RPMI8226 (cell line): Measurements from ENCODE around the gene ELMOD2.
"Not testable (repeated sequence)": the region's sequence is repeated elsewhere in the genome, so short reads cannot be mapped to it uniquely, and the experiment has no call there.

Experiments
- DNase-seq: peaks from one replicate; pipeline ENCODE4 v3.0.0-alpha.2; 2015

ELMOD2 gene

GRCh38 chr4:140523857-140524742 is at the start of gene ELMOD2:
ELMOD2 (plus strand) TSS chr4:140524168; CDS start chr4:140525429, 1,261 bp downstream.
- peak; percentile 97 for DNase-seq

GRCh38 chr4:140483445-140483844 is 40.5 kb upstream of the ELMOD2 start:
- DNase-seq = no peak

GRCh38 chr4:140485939-140486338 is 38.0 kb upstream of the ELMOD2 start:
- DNase-seq = no peak

GRCh38 chr4:140497405-140497746 is 26.6 kb upstream of the ELMOD2 start:
- DNase-seq = no peak

GRCh38 chr4:140497747-140498636 is 26.0 kb upstream of the ELMOD2 start, which contains the start of gene MGAT4D:
MGAT4D (minus strand) TSS chr4:140498293; CDS start chr4:140498222, 71 bp downstream.
- DNase-seq = no peak

GRCh38 chr4:140499391-140499790 is 24.6 kb upstream of the ELMOD2 start:
- no peak for DNase-seq

- DNase-seq = no peak
These were observed 19.7 kb upstream of the ELMOD2 start for GRCh38 chr4:140504261-140504660.

- not testable (repeated sequence) for DNase-seq
These were observed 10.2 kb upstream of the ELMOD2 start for GRCh38 chr4:140513765-140514164.

- DNase-seq = no peak
These were observed 8.5 kb upstream of the ELMOD2 start for GRCh38 chr4:140515423-140515822.

GRCh38 chr4:140523370-140523856 is 555 bp upstream of the ELMOD2 start:
- DNase-seq = no peak

- DNase-seq = no peak
These were observed 5.5 kb downstream of the ELMOD2 start for GRCh38 chr4:140529434-140529833.

- DNase-seq = no peak
These were observed 10.0 kb downstream of the ELMOD2 start for GRCh38 chr4:140533951-140534480.

- DNase-seq = no peak
These were observed 32.6 kb downstream of the ELMOD2 start for GRCh38 chr4:140556372-140557085.

GRCh38 chr4:140557831-140558435 is 34.0 kb downstream of the ELMOD2 start:
- no peak for DNase-seq

GRCh38 chr4:140559696-140560095 is 35.7 kb downstream of the ELMOD2 start:
- DNase-seq = no peak

- DNase-seq = no peak
These were observed 44.7 kb downstream of the ELMOD2 start, which contains the start of gene UCP1 for GRCh38 chr4:140568507-140569306. UCP1 (minus strand) TSS chr4:140568961; CDS start chr4:140568729, 232 bp downstream.

GRCh38 chr4:140569307-140569638 is 45.3 kb downstream of the ELMOD2 start:
- no peak for DNase-seq

- DNase-seq = no peak
These were observed 47.7 kb downstream of the ELMOD2 start for GRCh38 chr4:140571620-140572019.

- no peak for DNase-seq
These were observed 51.5 kb downstream of the ELMOD2 start for GRCh38 chr4:140575489-140575888.

GRCh38 chr4:140579278-140579677 is 55.3 kb downstream of the ELMOD2 start:
- no peak for DNase-seq

- no peak for DNase-seq
These were observed 57.1 kb downstream of the ELMOD2 start for GRCh38 chr4:140581078-140581477.
